Measurements from ENCODE around the gene UCP3.

UCP3 gene

DNA sequence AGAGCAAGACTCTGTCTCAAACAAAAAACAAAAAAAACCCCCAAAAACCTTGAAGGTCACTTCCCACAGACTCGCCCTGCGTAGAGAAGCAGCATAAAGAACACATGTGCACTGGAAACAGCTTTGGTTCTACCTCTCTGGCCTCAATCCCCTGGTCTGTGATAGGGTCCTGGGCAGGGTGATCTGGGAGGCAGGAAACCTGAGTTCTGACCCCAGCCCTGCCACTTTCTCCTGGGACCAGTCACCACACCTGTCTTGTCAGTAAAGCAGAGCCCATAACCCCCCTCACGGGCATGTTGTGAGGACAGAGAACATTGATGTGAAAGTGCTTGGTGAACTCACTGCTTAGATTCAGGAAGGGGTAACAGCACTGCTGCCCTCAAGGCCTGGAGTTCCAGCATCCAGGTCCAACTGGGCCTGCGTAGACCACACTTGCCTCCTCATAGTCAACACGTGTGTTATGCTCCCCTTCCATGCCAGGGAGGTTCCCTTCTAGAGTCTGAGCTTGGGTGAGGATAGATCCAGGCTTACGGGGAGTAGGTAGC is 37.6 kb downstream of the UCP3 start:
- no peak for TF ChIP-seq POLR2A (IDR thresholded peaks at IDR 0.05; ENCODE audit: low read depth, low read length)
- FAIRE-seq (no peak), DNase-seq (ENCODE audit: insufficient read length, low spot score) (no peak)

DNA sequence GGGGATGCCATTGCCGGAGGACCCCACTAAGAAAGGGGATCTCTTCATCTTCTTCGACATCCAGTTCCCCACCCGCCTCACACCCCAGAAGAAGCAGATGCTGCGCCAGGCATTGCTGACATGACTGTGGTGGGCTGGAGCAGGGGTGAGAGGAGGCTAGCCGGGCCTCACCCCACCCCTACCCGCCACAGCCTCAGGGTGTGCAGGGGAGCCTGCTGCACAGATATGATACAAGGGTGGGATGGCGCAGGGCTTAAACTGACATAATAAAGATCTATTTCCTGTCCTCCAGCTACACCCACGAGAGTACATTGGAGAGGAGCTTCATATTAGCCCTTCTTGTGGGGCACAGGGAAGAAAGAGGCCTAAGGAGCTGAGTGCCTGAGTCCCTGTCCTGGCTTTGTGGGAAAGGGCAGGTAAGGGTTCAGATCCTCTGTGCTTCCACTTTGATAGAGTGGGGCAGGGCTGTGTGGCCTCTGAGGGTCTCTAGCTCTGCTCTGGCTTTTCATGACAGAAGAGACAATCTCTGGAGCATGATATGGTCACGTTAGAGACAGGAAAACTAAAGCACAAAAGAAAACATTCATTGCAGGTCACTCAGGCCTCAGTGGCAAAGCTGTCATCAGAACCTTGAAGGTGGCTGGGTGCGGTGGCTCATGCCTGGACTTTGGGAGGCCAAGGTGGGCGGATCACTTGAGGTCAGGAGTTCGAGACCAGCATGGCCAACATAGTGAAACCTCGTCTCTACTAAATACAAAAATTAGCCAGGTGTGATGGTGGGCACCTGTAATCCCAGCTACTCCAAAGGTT is 38.7 kb downstream of the UCP3 start:
- DNase-seq (ENCODE audit: insufficient read length, low spot score), result no peak
- TF ChIP-seq POLR2A (IDR thresholded peaks at IDR 0.05; ENCODE audit: low read depth, low read length), result no peak
- no peak for FAIRE-seq

DNA sequence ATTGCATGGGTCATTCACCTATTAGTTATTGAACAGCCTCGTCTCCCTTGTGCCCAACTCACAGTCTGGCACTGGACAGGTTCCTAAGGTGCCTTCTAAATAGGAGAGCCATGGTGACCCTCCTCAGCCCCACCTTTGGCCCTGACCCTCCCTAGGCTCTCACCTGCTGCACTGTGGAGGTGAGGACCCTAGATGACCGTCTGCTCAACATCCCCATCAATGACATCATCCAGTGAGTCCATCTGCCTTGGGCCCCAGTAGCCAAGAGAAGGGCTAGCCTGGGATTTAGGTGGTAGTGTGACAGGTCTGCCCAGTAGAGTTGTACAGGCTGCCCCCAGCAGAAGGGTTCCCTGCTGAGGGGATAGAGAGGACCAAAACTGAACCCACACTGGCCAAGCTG is 39.8 kb downstream of the UCP3 start:
- DNase-seq (ENCODE audit: insufficient read length, low spot score) (no peak), FAIRE-seq (no peak)
- no peak for TF ChIP-seq POLR2A (IDR thresholded peaks at IDR 0.05; ENCODE audit: low read depth, low read length)

DNA sequence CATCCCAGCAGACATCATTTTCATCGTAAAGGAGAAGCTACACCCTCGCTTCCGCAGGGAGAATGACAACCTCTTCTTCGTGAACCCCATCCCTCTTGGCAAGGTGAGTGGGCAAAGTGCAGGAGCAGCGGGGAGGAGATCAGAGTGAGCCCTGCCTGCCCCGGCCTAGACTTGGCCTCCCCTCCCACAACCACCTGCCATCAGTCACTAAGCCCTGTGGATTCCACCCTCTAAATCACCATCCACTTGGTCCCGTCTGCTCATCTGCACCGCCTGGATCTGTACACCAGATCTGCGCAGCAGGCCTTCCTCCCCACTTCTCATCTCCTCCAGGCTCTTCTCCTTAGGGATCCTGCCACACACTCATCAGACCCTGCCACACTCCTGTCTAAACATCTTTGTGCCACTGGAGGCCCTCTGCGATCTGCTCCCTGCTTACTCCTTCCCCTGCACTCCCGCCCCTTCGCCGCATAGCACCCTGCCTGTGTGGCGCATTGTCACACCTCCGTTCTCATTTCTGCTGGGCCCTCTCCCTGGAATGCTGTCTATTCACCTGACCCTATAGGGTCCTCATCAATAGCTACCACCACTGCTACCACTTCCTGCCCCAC is 40.4 kb downstream of the UCP3 start:
- DNase-seq (ENCODE audit: insufficient read length, low spot score) (no peak), FAIRE-seq (no peak)
- no peak for TF ChIP-seq POLR2A (IDR thresholded peaks at IDR 0.05; ENCODE audit: low read depth, low read length)

DNA sequence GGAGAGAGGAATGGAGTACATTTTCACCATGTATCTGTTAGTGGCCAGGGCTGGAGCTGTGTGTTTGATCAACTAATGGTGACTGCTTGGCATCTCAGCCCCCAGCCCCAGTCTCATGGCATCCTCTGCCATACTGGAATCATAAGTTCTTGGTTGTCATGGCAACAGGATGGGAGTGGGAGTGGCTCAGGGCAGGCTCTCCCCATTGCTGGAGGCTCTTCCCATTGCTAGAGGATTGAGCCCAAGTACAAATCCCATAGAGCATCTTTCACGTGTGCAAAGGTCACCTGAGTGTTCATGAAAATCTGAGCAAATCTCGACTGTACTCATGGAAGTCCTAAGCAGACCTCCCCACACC is 43.1 kb downstream of the UCP3 start:
- no peak for TF ChIP-seq POLR2A (IDR thresholded peaks at IDR 0.05; ENCODE audit: low read depth, low read length)
- FAIRE-seq, result no peak
- no peak for DNase-seq (ENCODE audit: insufficient read length, low spot score)

DNA sequence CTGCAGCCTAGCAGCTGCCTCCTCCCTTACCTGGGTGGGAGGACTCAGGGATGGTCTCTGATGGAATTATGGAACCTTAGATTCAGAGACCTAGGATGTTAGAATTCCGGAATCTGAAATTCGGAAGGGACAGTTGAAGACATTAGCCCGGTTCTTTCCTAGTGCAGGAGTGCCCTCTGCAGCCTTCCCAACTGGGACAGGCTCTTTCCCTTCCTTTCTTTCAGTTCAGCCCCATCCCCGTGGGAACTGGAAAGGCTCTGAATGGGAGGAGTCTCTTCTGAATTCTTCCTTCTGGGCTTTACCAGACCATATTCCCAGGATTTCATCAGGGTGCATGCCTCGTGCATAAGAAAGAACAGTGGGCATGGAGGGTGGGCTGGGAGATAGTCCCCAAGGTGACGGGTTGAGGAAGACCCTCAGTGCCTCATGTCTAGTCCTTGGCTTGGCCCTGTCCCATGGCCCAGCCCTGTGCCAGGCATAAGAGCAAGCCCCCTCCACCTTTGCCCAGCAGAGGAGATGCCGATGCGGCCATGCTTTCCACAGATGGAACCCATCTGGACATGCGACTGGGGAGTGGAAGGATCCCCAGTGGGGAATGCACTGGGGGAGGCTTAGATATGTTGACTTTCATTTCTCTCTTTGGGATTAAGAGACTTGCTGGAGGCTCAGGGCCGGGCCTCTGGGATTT is 43.7 kb downstream of the UCP3 start:
- no peak for DNase-seq (ENCODE audit: insufficient read length, low spot score)
- TF ChIP-seq POLR2A (IDR thresholded peaks at IDR 0.05; ENCODE audit: low read depth, low read length), result no peak
- FAIRE-seq, result no peak

DNA sequence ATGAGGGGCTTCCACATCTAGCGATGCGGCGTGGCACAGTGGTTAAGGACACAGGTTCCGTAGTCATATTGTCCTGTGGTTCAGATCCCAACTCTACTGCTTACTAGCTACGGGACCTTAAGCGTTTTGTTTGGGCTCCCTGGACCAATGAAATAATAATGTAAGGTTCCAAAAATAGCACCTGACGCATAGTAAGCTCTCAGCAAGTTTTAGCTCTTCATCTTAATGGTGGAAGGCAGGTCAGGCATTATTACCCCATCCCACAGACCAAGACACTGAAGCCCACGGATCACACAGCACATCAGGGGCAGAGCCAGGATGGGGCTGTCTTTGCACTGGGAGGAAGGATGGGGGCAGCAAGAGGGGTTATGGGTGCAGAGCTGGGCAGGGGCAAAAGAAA is 45.0 kb downstream of the UCP3 start:
- no peak for FAIRE-seq
- no peak for TF ChIP-seq POLR2A (IDR thresholded peaks at IDR 0.05; ENCODE audit: low read depth, low read length)
- DNase-seq (ENCODE audit: insufficient read length, low spot score), result no peak

DNA sequence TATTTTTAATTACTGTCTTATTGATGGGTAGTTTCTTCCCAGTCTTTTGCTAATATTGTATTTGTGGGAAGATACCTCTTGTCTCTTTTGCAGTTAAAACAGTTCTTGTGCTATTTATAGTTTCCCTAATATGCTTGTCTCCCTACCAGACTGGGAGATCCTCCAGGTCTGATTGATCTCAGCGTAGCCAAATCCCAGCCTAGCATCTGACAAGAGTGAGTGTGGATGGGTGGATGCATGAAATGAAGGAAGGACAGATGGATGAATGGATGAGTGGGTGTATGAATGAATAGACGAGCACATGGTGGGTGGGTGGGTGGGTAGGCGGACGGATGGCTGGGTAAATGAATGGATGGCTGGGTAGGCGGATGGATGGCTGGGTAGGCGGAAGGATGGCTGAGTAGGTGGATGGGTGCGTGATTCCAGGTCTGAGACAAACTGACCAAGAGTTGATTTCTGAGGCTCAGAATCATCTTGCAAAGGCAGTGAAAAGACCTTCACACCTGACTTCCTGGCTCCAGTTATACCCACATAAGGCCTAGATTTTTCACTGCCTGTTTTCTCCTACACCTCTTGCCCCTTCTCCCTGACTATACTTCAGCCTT is 46.7 kb downstream of the UCP3 start:
- no peak for FAIRE-seq

DNA sequence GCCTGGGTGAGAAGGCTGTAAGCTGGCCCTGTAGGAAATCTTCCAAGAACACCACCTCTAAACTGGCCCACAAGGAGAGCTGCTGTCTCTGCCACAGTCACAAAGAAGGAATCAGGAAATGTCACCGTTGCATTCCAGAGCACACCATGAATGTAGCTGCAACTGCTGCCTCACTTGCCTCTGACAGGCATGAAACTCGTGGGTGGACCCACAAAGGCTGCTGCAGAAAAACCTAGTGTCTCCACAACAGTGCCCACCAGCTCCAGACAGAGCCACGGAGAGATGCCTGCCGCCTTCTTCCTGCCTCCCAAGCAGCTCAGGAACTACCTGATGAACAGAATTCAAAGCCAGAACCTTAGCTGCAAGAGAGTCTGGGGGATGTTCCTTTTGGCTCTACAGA is 47.6 kb downstream of the UCP3 start:
- FAIRE-seq, result no peak
- no peak for DNase-seq (ENCODE audit: insufficient read length, low spot score)

More for the DNA sequence above, 46.7 kb downstream of the UCP3 start:
- DNase-seq (ENCODE audit: insufficient read length, low spot score), result no peak
- no peak for TF ChIP-seq POLR2A (IDR thresholded peaks at IDR 0.05; ENCODE audit: low read depth, low read length)

DNA sequence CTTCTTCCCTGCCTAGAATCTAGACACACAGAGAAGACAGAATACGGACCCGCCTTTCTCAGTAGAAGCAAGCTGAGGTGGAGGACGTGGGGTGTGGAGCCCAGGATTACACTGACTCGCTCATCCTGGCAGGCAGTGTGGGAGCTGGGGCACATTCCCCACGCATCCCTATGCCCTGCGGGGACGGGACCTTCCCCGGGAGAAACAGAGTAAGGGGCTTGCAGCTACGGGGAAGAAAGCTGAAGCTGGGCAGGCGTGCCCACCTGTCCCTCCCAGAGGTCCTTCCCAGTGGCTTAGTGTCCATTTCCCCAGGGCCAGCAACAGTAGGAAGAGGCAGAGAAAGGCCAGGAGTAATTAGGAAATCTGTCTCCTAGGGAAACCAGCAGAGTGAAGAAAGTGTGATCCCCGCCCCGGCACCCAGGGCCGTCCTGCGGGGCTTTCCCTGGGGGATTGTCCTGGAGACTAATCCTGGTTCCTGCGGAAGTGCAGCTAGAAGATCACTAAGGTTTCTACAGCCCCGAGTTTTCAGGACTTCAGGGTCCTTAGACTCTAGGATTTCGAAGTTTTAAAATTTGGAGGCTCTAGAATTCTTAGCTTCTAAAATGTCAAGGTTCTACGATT is 50.3 kb downstream of the UCP3 start:
- DNase-seq (ENCODE audit: insufficient read length, low spot score), result no peak
- TF ChIP-seq POLR2A (IDR thresholded peaks at IDR 0.05; ENCODE audit: low read depth, low read length), result no peak
- FAIRE-seq, result no peak

More for the DNA sequence above, 47.6 kb downstream of the UCP3 start:
- TF ChIP-seq POLR2A (IDR thresholded peaks at IDR 0.05; ENCODE audit: low read depth, low read length), result no peak

DNA sequence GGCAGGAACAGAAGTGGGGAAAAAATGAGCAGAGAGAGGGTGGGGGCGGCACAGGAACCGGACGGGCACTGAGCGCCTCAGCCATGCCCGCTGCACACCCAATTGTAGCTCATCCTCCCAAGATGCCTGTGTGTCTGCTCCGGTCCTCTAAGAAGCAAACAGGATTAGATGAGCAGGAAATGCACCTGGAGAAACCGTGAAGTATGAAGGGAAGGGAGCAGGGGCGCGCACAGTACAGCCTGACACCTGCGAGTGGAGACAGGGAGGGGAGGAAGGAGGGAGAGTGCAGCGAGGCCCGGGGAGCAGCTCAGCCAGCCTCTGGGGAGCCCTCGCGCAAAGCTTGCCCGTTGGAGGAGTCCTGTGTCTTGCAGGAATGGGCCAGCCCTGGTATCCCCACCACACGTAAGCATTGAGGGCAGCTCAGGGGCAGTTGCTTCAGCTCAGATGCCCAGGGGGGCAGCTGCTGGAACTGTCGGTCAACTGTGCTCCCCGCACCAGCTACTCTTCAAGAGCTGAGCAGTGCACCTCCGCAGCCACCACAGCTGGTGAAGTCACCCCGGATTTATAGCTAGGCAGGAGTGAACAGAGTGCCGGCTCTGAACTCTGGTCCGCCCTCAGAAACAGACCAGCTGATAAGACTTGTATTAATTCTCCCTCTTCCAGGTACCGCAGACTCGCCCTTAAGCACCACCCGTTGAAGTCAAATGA is 51.1 kb downstream of the UCP3 start:
- TF ChIP-seq POLR2A (IDR thresholded peaks at IDR 0.05; ENCODE audit: low read depth, low read length), result no peak
- no peak for FAIRE-seq
- no peak for DNase-seq (ENCODE audit: insufficient read length, low spot score)

DNA sequence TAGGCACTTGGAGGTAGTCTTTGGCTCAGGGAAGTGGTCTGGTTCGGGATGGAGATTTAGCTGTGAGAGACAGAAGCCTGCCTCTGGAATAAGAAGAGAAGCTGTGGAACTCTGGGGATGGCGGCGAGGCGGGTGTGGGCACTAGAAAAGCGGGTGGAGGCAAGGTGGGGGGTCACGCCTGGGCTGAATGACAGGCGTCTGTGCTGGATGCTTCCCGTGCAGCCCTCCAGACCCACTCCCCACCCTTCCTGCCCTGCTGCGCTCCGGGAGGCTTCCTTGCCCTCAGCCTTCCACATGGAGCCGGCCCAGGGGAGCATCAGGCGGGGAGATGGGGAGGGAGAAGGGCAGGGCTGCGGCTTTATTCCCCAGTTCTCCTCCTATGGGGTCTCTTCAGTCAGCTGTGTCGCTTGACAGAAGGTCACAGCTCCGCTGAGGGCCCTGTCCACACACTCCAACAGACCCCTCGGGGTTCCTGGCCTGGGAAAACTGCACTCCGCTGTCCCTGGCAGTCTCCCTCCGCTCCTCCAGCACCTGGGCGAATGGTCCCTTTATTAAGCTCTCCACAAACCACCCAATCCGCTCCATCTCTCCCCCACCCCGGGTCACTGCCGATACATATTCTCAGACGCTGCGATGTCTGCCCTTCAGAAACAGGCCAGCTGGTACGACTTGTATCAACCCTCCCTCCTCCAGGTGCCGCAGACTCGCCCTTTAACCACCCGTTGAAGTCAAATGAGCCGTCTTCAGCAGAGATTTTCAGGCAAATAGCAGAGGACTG is 51.8 kb downstream of the UCP3 start:
- DNase-seq (ENCODE audit: insufficient read length, low spot score), result no peak
- no peak for TF ChIP-seq POLR2A (IDR thresholded peaks at IDR 0.05; ENCODE audit: low read depth, low read length)
- no peak for FAIRE-seq

All from H54 (cell line).